Stomach smooth muscle (tissue), 2 donors: ENCODE data around the gene KRT82.

Experiments used
- H3K27ac ChIP-seq: one replicate; pipeline ENCODE4 v1.7.0; 2013; ENCODE audit warnings: mild to moderate bottlenecking, low read length, inconsistent platforms
- H3K27me3 ChIP-seq, 2 donors: one replicate each; pipeline ENCODE4 v1.7.0; 2013; ENCODE audit warnings: low read length in 2 of 2; ENCODE audit not compliant: insufficient read depth in 2 of 2, control insufficient read depth in 1 of 2
- H3K36me3 ChIP-seq, 2 donors: one replicate each; pipeline ENCODE4 v1.7.0; 2013; ENCODE audit warnings: low read length in 2 of 2; ENCODE audit not compliant: control insufficient read depth in 2 of 2, insufficient read depth in 2 of 2
- H3K4me1 ChIP-seq: one replicate; pipeline ENCODE4 v1.7.0; 2013; ENCODE audit warnings: low read length; ENCODE audit not compliant: control insufficient read depth, insufficient read depth
- H3K4me3 ChIP-seq, 2 donors: one replicate each; pipeline ENCODE4 v1.7.0; 2013; ENCODE audit warnings: low read length in 2 of 2
- H3K9ac ChIP-seq, 2 donors: one replicate each; pipeline ENCODE4 v1.7.0; 2013; ENCODE audit warnings: low read length in 2 of 2, mild to moderate bottlenecking in 1 of 2
- H3K9me3 ChIP-seq, 2 donors: one replicate each; pipeline ENCODE4 v1.7.0; 2013; ENCODE audit warnings: low read length in 2 of 2; ENCODE audit not compliant: control insufficient read depth in 2 of 2
- donor health status: healthy.
- donor health status: Pancreatic carcinoma.

Gene KRT82

DNA sequence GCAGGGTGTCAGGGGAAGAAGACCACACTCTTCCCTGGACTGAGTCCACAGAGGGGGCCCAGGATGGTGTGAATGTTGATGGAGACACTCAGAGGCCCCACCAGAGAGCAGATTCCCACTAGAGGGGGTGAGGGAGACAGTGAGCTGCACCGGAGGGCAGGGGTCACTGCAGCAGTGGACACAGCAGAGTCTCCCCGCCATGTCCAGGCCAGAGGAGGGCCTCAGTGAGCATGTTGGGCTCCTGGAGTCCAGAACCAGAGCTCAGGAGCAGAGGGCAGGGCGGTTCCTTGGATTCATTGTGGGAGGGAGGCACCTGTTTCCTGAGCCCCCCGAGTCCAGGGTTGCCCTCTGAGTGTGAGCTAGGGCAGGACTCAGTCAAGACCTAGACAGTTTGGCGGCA lies 1.8 kb upstream of the KRT82 start:
- H3K9me3 ChIP-seq, result no peaks in the 10 kb centered on the region
- no peak overlapping the region for H3K9ac ChIP-seq
- H3K36me3 ChIP-seq, result no peaks in the 10 kb centered on the region
- H3K4me3 ChIP-seq, result no peak overlapping the region
- H3K27me3 ChIP-seq, result peaks cover 0 to 2% of the 10 kb centered on the region in 2 donors
- no peak overlapping the region for H3K27ac ChIP-seq
- H3K4me1 ChIP-seq, result no peaks in the 10 kb centered on the region

GRCh38 chr12:52404951-52405350 lies 1.2 kb downstream of the KRT82 start:
- Histone ChIP-seq H3K9me3 (no peaks in the 10 kb centered on the region), H3K4me1 (no peaks in the 10 kb centered on the region), H3K27me3 (peaks cover 0 to 3% of the 10 kb centered on the region in 2 donors), H3K4me3 (no peak overlapping the region), H3K9ac (no peak overlapping the region), H3K36me3 (no peaks in the 10 kb centered on the region), H3K27ac (no peak overlapping the region)

DNA sequence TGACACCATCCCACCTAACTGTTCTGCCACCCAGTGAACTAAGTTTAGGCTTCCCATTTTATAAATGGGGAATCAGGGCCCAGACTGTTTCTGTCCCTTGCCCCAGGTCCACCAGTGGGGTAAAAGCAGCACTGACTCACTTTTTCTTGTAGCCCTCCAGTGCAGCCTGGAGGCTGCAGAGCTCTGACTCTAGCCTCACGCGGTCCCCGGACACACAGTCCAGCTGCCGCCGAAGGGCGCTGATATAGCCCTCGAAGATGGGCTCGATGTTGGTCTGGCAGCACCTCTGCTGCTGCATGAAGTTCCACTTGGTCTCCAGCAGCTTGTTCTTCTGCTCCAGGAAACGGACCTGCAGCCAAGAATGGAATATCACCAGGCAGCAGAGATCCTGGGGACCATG lies 2.6 kb downstream of the KRT82 start:
- H3K9ac ChIP-seq, result no peak overlapping the region
- peaks cover 0 to 5% of the 10 kb centered on the region in 2 donors for H3K27me3 ChIP-seq
- no peaks in the 10 kb centered on the region for H3K9me3 ChIP-seq
- H3K4me3 ChIP-seq, result no peak overlapping the region
- H3K4me1 ChIP-seq, result no peaks in the 10 kb centered on the region
- H3K36me3 ChIP-seq, result no peaks in the 10 kb centered on the region
- H3K27ac ChIP-seq, result no peak overlapping the region

DNA sequence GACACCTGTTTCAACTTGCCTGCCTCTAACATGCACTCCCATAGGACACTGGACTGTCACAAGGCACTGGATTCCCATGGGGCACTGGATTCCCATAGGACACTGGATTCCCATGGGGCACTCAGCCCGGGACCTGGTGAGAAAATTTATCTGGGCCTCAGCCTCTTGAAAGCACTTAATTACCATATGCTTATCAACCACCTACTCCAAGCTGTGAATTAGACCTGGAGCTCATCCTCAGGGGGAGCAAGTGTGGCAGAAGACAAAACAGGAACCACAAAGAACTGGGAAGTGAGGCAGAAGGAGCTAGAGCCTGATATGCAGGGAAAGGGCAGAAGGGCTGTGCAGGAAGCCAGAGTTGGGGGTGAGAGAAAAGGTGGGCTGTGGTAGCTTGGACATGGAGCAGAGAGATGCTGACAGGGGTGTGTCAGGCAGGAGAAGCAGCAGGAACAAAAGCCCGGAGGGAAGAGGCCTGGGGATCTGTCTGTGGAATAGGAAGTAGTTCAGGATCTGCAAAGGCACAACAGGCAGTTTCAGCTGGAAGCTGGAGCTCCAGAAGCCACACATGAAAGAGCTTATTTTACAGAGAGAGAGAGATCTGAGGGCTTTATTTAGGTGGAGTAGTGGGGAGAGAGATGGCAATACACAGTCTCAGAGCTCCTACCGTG lies 3.1 kb downstream of the KRT82 start:
- no peak overlapping the region for H3K4me3 ChIP-seq
- H3K9me3 ChIP-seq, result no peaks in the 10 kb centered on the region
- H3K27ac ChIP-seq, result no peak overlapping the region
- no peak overlapping the region for H3K9ac ChIP-seq
- no peaks in the 10 kb centered on the region for H3K4me1 ChIP-seq
- peaks cover 0 to 5% of the 10 kb centered on the region in 2 donors for H3K27me3 ChIP-seq
- no peaks in the 10 kb centered on the region for H3K36me3 ChIP-seq

DNA sequence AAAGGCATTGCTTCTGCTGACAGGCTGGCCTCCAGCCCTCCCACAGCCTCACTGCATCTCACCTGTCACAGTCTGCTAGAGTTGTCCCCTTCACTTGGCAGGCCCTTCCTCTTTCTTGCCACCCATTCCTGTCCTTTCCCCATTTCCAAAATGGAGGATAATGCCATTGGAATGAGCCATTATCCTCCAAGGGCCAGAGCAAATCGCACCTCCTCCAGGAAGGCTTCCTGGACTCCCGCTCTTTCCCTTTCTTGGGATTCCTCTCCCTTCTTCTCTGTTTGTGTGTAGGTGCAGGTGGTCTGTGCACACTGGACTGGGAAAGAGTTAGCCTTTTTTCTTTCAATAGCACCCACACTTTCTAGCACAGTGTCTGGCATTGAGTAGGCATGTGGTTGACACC lies 3.8 kb downstream of the KRT82 start:
- Histone ChIP-seq H3K4me1 (no peaks in the 10 kb centered on the region), H3K9me3 (no peaks in the 10 kb centered on the region), H3K4me3 (no peak overlapping the region), H3K27me3 (peaks cover 0 to 5% of the 10 kb centered on the region in 2 donors), H3K36me3 (no peaks in the 10 kb centered on the region), H3K27ac (no peak overlapping the region), H3K9ac (no peak overlapping the region)

- Histone ChIP-seq H3K36me3 (no peaks in the 10 kb centered on the region), H3K9ac (no peak overlapping the region), H3K9me3 (no peaks in the 10 kb centered on the region)
These were observed 4.2 kb downstream of the KRT82 start for GRCh38 chr12:52401926-52402325.

GRCh38 chr12:52401526-52401925 lies 4.6 kb downstream of the KRT82 start:
- H3K9me3 ChIP-seq, result no peaks in the 10 kb centered on the region
- no peak overlapping the region for H3K9ac ChIP-seq
- no peak overlapping the region for H3K4me3 ChIP-seq
- H3K27me3 ChIP-seq, result peaks cover 0 to 5% of the 10 kb centered on the region in 2 donors
- no peaks in the 10 kb centered on the region for H3K36me3 ChIP-seq
- no peak overlapping the region for H3K27ac ChIP-seq
- no peaks in the 10 kb centered on the region for H3K4me1 ChIP-seq

More at GRCh38 chr12:52401926-52402325, 4.2 kb downstream of the KRT82 start:
- Histone ChIP-seq H3K27me3 (peaks cover 0 to 5% of the 10 kb centered on the region in 2 donors), H3K4me3 (no peak overlapping the region), H3K27ac (no peak overlapping the region), H3K4me1 (no peaks in the 10 kb centered on the region)

DNA sequence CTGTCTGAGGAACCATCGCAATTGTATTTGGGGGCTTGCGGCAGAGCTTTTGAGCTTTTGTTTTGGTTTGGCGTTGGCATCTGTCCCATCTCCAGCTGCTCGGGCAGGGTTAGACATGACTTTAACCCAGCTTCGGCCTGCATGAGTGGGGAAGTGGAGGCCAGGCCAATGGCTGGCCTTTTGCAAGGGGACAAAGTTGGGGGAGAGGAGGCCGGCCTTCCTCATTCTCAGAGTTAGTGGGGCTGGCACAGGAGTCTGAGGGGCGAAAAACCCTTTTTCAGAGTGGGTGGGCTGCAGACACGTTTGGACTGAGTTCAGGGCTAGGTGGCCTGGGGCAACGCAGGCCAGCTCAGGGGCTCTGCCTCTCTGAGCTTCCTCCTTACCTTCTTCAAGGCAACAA lies 5.2 kb downstream of the KRT82 start:
- Histone ChIP-seq H3K4me1 (no peaks in the 10 kb centered on the region), H3K36me3 (no peaks in the 10 kb centered on the region), H3K9ac (no peak overlapping the region), H3K27ac (no peak overlapping the region), H3K4me3 (no peak overlapping the region), H3K9me3 (no peaks in the 10 kb centered on the region), H3K27me3 (peaks cover 0 to 6% of the 10 kb centered on the region in 2 donors)

DNA sequence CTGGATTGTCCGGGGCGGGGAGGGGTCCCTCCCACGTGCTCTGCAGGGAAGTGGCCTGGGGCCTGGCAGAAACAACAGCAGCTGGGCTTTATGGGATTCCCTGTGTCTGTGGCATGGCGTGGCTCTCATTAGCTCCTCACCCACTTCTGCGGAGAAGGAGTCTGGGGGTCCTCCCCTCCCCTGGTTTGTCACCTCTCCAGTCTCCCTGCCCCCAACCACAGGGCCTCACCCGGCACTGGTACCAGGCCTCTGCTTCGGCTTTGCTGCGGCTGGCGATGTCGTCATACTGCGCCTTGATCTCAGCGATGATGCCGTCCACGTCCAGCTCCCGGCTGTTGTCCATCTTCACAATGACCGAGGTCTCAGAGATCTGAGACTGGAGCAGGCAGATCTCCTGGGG lies 6.4 kb downstream of the KRT82 start:
- Histone ChIP-seq H3K9ac (no peak overlapping the region), H3K36me3 (no peaks in the 10 kb centered on the region), H3K27me3 (peaks cover 0 to 6% of the 10 kb centered on the region in 2 donors), H3K9me3 (no peaks in the 10 kb centered on the region), H3K4me3 (no peak overlapping the region), H3K27ac (no peak overlapping the region), H3K4me1 (no peaks in the 10 kb centered on the region)

DNA sequence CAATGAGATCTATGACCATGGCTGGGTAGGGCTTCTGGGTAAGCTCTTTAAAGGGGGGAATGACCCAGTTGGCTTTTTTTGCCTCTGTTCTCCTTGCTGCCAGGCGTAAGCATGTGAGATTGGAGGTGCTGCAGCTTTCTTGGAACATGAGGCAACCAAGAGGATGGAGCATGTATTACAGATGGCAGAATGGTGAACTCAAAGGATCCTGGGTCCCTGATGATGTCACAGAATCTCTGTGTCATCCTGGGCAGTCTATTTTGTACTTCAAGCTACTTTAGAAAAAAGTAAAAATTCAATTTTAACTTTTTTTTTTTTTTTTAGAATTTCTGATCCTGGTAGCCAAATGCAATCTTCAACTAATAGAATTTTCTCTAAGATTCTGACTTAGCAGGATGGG lies 8.0 kb downstream of the KRT82 start:
- Histone ChIP-seq H3K4me3 (no peak overlapping the region), H3K9ac (no peak overlapping the region), H3K36me3 (no peaks in the 10 kb centered on the region), H3K27ac (no peak overlapping the region), H3K4me1 (no peaks in the 10 kb centered on the region), H3K9me3 (no peaks in the 10 kb centered on the region), H3K27me3 (peaks cover 0 to 6% of the 10 kb centered on the region in 2 donors)

- Histone ChIP-seq H3K9ac (no peak overlapping the region), H3K9me3 (no peaks in the 10 kb centered on the region), H3K27ac (no peak overlapping the region), H3K27me3 (peaks cover 0 to 6% of the 10 kb centered on the region in 2 donors), H3K4me1 (peaks cover 3% of the 10 kb centered on the region), H3K4me3 (no peak overlapping the region), H3K36me3 (no peaks in the 10 kb centered on the region)
These were observed 9.5 kb downstream of the KRT82 start for GRCh38 chr12:52396656-52397055.
